ENCODE results near the gene ROBO1.

The ROBO1 gene

GRCh38 chr3:78906245-78906644 lies 861.6 kb downstream of the ROBO1 start:
- no peaks in the 10 kb centered on the region for H3K9me3 ChIP-seq (ENCODE audit: insufficient read depth, low read length)
- H3K27me3 ChIP-seq (ENCODE audit: low read length) = no peaks in the 10 kb centered on the region
- no peak overlapping the region for H3K9ac ChIP-seq (ENCODE audit: low read length)
- TF ChIP-seq EZH2phosphoT487 (conservative IDR thresholded peaks at IDR 0.05; ENCODE audit: low read length) = no peak
- TF ChIP-seq, protein P1, sequence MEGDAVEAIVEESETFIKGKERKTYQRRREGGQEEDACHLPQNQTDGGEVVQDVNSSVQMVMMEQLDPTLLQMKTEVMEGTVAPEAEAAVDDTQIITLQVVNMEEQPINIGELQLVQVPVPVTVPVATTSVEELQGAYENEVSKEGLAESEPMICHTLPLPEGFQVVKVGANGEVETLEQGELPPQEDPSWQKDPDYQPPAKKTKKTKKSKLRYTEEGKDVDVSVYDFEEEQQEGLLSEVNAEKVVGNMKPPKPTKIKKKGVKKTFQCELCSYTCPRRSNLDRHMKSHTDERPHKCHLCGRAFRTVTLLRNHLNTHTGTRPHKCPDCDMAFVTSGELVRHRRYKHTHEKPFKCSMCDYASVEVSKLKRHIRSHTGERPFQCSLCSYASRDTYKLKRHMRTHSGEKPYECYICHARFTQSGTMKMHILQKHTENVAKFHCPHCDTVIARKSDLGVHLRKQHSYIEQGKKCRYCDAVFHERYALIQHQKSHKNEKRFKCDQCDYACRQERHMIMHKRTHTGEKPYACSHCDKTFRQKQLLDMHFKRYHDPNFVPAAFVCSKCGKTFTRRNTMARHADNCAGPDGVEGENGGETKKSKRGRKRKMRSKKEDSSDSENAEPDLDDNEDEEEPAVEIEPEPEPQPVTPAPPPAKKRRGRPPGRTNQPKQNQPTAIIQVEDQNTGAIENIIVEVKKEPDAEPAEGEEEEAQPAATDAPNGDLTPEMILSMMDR (IDR thresholded peaks at IDR 0.05; ENCODE audit: insufficient read depth, low read length, poor library complexity, severe bottlenecking) = no peak
- H2AFZ ChIP-seq (ENCODE audit: low read depth, low read length, severe bottlenecking) = no peak overlapping the region
- no peak overlapping the region for H3K4me2 ChIP-seq (ENCODE audit: low read depth, low read length, poor library complexity, severe bottlenecking)
- no peaks in the 10 kb centered on the region for H3K9me2 ChIP-seq (replicated peaks; ENCODE audit: insufficient read depth, low read length)
- no peak overlapping the region for H3K4me3 ChIP-seq (ENCODE audit: insufficient read depth, low read length, poor library complexity, severe bottlenecking)
- H3F3A ChIP-seq (ENCODE audit: insufficient read depth) = no peaks in the 10 kb centered on the region
- H3K36me3 ChIP-seq (ENCODE audit: low read length) = no peaks in the 10 kb centered on the region
- H4K20me1 ChIP-seq (ENCODE audit: low read depth, low read length) = no peaks in the 10 kb centered on the region
- no peak overlapping the region for H3K27ac ChIP-seq (ENCODE audit: low read depth, low read length)
- no peaks in the 10 kb centered on the region for H3K79me2 ChIP-seq (ENCODE audit: insufficient read depth, low read length)

- no peak overlapping the region for H2AFZ ChIP-seq (ENCODE audit: low read depth, low read length, severe bottlenecking)
- TF ChIP-seq, protein P1 (IDR thresholded peaks at IDR 0.05; ENCODE audit: insufficient read depth, low read length, poor library complexity, severe bottlenecking) = no peak
- TF ChIP-seq EZH2phosphoT487 (conservative IDR thresholded peaks at IDR 0.05; ENCODE audit: low read length) = no peak
These were observed 862.1 kb downstream of the ROBO1 start for GRCh38 chr3:78905700-78906099.

DNA sequence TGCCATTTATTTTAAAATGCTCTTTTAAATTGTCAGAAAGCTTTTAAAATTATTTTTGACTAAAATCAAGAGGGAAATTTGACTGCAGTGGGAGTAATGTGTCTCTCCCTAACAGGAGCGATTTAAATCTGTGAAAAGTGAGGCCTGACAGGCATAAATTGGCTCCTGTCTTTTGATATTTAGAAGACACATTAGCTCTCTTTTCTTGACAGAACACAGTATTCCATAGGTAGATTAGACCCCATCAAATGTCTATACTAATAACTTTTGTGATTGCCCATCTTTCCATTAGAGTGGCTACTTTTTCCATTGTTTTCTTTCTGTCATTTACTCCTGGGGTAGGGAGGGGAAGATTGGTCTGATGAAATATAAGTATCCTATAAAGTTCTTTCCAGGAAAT lies 866.3 kb downstream of the ROBO1 start:
- no peak overlapping the region for H3K4me2 ChIP-seq (ENCODE audit: low read depth, low read length, poor library complexity, severe bottlenecking)
- no peaks in the 10 kb centered on the region for H4K20me1 ChIP-seq (ENCODE audit: low read depth, low read length)
- H3K4me3 ChIP-seq (ENCODE audit: insufficient read depth, low read length, poor library complexity, severe bottlenecking) = no peak overlapping the region
- H3F3A ChIP-seq (ENCODE audit: insufficient read depth) = no peaks in the 10 kb centered on the region
- no peaks in the 10 kb centered on the region for H3K79me2 ChIP-seq (ENCODE audit: insufficient read depth, low read length)
- H3K9me2 ChIP-seq (replicated peaks; ENCODE audit: insufficient read depth, low read length) = no peaks in the 10 kb centered on the region
- no peaks in the 10 kb centered on the region for H3K9me3 ChIP-seq (ENCODE audit: insufficient read depth, low read length)
- TF ChIP-seq EZH2phosphoT487 (conservative IDR thresholded peaks at IDR 0.05; ENCODE audit: low read length) = no peak
- TF ChIP-seq, protein P1 (IDR thresholded peaks at IDR 0.05; ENCODE audit: insufficient read depth, low read length, poor library complexity, severe bottlenecking) = no peak
- no peak overlapping the region for H3K9ac ChIP-seq (ENCODE audit: low read length)
- H2AFZ ChIP-seq (ENCODE audit: low read depth, low read length, severe bottlenecking) = no peak overlapping the region
- no peaks in the 10 kb centered on the region for H3K27me3 ChIP-seq (ENCODE audit: low read length)
- no peak overlapping the region for H3K27ac ChIP-seq (ENCODE audit: low read depth, low read length)
- H3K36me3 ChIP-seq (ENCODE audit: low read length) = no peaks in the 10 kb centered on the region

More at GRCh38 chr3:78905700-78906099, 862.1 kb downstream of the ROBO1 start:
- no peaks in the 10 kb centered on the region for H4K20me1 ChIP-seq (ENCODE audit: low read depth, low read length)
- H3K4me2 ChIP-seq (ENCODE audit: low read depth, low read length, poor library complexity, severe bottlenecking) = no peak overlapping the region
- no peak overlapping the region for H3K9ac ChIP-seq (ENCODE audit: low read length)
- no peak overlapping the region for H3K27ac ChIP-seq (ENCODE audit: low read depth, low read length)
- H3K36me3 ChIP-seq (ENCODE audit: low read length) = no peaks in the 10 kb centered on the region
- no peaks in the 10 kb centered on the region for H3K27me3 ChIP-seq (ENCODE audit: low read length)
- no peaks in the 10 kb centered on the region for H3K79me2 ChIP-seq (ENCODE audit: insufficient read depth, low read length)
- H3K9me2 ChIP-seq (replicated peaks; ENCODE audit: insufficient read depth, low read length) = no peaks in the 10 kb centered on the region
- H3K9me3 ChIP-seq (ENCODE audit: insufficient read depth, low read length) = no peaks in the 10 kb centered on the region
- no peaks in the 10 kb centered on the region for H3F3A ChIP-seq (ENCODE audit: insufficient read depth)
- no peak overlapping the region for H3K4me3 ChIP-seq (ENCODE audit: insufficient read depth, low read length, poor library complexity, severe bottlenecking)
